ENCODE data around the gene TRAPPC8.

GRCh38 chr18:31931163-31931885 lies 11.6 kb downstream of the TRAPPC8 start:
- TF ChIP-seq CTCF (IDR thresholded peaks at IDR 0.05; ENCODE audit: insufficient read depth, low read depth, low read length) (no peak), EZH2 (IDR thresholded peaks at IDR 0.05; ENCODE audit: insufficient read depth, low read length) (no peak)
